H1 (cell line): ENCODE data around the gene SPCS3. TPM values are rescaled to one million over a fixed set of nuclear protein-coding genes. Genes with fewer than 3 reads are reported as not detected.

Experiments
- CHD7 ChIP-seq: fragments of 300-600 bp; sonication (generic); IDR thresholded peaks from 2 replicates; pipeline ENCODE4 v1.7.1; 2012; ENCODE audit warnings: low read length, moderate library complexity, mild to moderate bottlenecking, inconsistent platforms; ENCODE audit not compliant: insufficient replicate concordance
- GTF2F1 ChIP-seq: IDR thresholded peaks from 2 replicates; pipeline ENCODE4 v1.6.1; 2012; ENCODE audit warnings: low read depth, low read length, improper control_type of control experiment, borderline replicate concordance
- RXRA ChIP-seq: IDR thresholded peaks from 2 replicates; pipeline ENCODE4 v1.6.1; 2011; ENCODE audit warnings: low read depth, mild to moderate bottlenecking, low read length, moderate library complexity; ENCODE audit not compliant: insufficient read depth
- SIN3A ChIP-seq, 2 experiments: IDR thresholded peaks in 1 of 2; conservative IDR thresholded peaks in 1 of 2; 2 replicates each; pipeline ENCODE4 v1.6.1; 2011 to 2012; ENCODE audit warnings: low read length in 2 of 2, improper control_type of control experiment in 1 of 2, low read depth in 1 of 2, mild to moderate bottlenecking in 1 of 2
- SIRT6 ChIP-seq: IDR thresholded peaks from one replicate; pipeline ENCODE4 v1.7.1; 2012; ENCODE audit warnings: low read length, inconsistent platforms
- SP4 ChIP-seq: IDR thresholded peaks from 2 replicates; pipeline ENCODE4 v1.6.1; 2012; ENCODE audit warnings: low read length, inconsistent platforms
- SUZ12 ChIP-seq: fragments of 200-600 bp; sonication (generic); IDR thresholded peaks from 2 replicates; pipeline ENCODE4 v1.6.1; 2012; ENCODE audit warnings: mild to moderate bottlenecking, inconsistent platforms, low read length, moderate library complexity, mixed read lengths
- TBP ChIP-seq: IDR thresholded peaks from 2 replicates; pipeline ENCODE4 v1.6.1; 2011; ENCODE audit warnings: low read depth, low read length, improper control_type of control experiment
- polyA plus RNA-seq, 7 experiments: library from polyadenylated mRNA; depleted of rRNA in 3 of 7; stranded (reverse) in 5 of 7; unstranded in 2 of 7; fragments of >200 nt in 5 of 7; fragments of 200-250 nt in 2 of 7; gene quantifications; 1 replicate in 5 of 7; 2 replicates in 1 of 7; 4 replicates in 1 of 7; pipeline versions ENCODE4 v1.2.1 to v1.2.3, GENCODE V29; 2011 to 2013; ENCODE audit warnings: missing spikeins in 2 of 7, mixed read lengths in 2 of 7
- total RNA-seq: library from RNA; stranded (reverse); fragmentation: NEBNext Ultra II Directional; extraction: Animal tissue kit (Norgen Biotek cat#: 25700); gene quantifications from 2 replicates; pipeline ENCODE4 v1.2.1, GENCODE V29; 2021
- TF ChIP-seq, protein P1 (sequence below): IDR thresholded peaks from 2 replicates; pipeline ENCODE4 v1.6.1; 2012; ENCODE audit warnings: low read length, inconsistent platforms
- TF ChIP-seq, protein P2 (sequence below): IDR thresholded peaks from 2 replicates; pipeline ENCODE4 v1.6.1; 2011; ENCODE audit warnings: low read depth, mild to moderate bottlenecking, low read length; ENCODE audit not compliant: insufficient read depth

SPCS3 gene
- total and polyA plus RNA-seq, 2 of the 8 experiments (the other 6 are each of a cell fraction or from before 2014, with no cell fraction given), result 18.4 to 117 TPM

DNA sequence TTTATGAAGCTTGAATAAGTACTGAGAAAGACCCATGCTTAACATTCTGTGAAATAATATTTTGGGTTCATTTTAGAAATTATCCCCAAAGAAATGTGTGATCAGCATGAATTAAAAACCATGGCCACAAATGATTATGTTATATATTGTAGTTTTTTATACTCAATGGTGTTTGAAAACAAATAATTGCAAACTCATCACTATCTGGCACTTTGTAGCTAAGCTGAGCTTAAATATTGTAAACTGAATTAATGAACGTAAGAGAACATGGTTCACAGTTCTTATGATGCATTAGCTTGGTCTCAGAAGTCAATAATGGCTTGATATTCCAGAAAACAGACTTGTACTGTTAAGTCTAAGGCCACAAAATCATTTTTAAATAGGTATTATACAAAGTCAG is 26.1 kb upstream of the SPCS3 start (continued):
- no peak for TF ChIP-seq CHD7
- TF ChIP-seq RXRA, result no peak
- TF ChIP-seq SIRT6, result no peak
- no peak for TF ChIP-seq SIN3A (conservative IDR thresholded peaks at IDR 0.05 in 1 of 2, IDR thresholded peaks at IDR 0.05 in 1 of 2; ENCODE audit: low read depth in 1 of 2, low read length in 2 of 2)
- no peak for TF ChIP-seq SUZ12
- TF ChIP-seq, protein P1, sequence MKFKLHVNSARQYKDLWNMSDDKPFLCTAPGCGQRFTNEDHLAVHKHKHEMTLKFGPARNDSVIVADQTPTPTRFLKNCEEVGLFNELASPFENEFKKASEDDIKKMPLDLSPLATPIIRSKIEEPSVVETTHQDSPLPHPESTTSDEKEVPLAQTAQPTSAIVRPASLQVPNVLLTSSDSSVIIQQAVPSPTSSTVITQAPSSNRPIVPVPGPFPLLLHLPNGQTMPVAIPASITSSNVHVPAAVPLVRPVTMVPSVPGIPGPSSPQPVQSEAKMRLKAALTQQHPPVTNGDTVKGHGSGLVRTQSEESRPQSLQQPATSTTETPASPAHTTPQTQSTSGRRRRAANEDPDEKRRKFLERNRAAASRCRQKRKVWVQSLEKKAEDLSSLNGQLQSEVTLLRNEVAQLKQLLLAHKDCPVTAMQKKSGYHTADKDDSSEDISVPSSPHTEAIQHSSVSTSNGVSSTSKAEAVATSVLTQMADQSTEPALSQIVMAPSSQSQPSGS, result no peak
- TF ChIP-seq SP4, result no peak
- TF ChIP-seq, protein P2, sequence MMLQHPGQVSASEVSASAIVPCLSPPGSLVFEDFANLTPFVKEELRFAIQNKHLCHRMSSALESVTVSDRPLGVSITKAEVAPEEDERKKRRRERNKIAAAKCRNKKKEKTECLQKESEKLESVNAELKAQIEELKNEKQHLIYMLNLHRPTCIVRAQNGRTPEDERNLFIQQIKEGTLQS, result no peak
- TF ChIP-seq TBP, result no peak
- no peak for TF ChIP-seq GTF2F1
- TF ChIP-seq, all 59 proteins: peak for 0
